SK-N-SH (cell line): Measurements from ENCODE around the gene MAP2K2.

Experiments used
- EP300 ChIP-seq, 2 experiments: IDR thresholded peaks; 2 replicates each; pipeline versions ENCODE4 v1.4.0 to v1.6.1; 2012; ENCODE audit warnings: borderline replicate concordance in 1 of 2, low read depth in 1 of 2, low read length in 1 of 2
- EZH2phosphoT487 ChIP-seq: fragments of 200-600 bp; sonication (generic); IDR thresholded peaks from 2 replicates; pipeline ENCODE4 v1.6.1; 2017; ENCODE audit warnings: low read depth, mixed run types, mild to moderate bottlenecking, antibody characterized with exemption, moderate library complexity, borderline replicate concordance
- GABPA ChIP-seq: IDR thresholded peaks from 2 replicates; pipeline ENCODE4 v1.4.0; 2012; ENCODE audit warnings: low read depth, mild to moderate bottlenecking
- MEF2A ChIP-seq: IDR thresholded peaks from 2 replicates; pipeline ENCODE4 v1.4.0; 2012; ENCODE audit warnings: low read depth, borderline replicate concordance
- NFIC ChIP-seq: IDR thresholded peaks from 2 replicates; pipeline ENCODE4 v1.4.0; 2012; ENCODE audit warnings: borderline replicate concordance
- POLR2AphosphoS5 ChIP-seq: IDR thresholded peaks from 2 replicates; pipeline ENCODE4 v1.6.1; 2012; ENCODE audit warnings: low read depth, low read length
- RAD21 ChIP-seq: IDR thresholded peaks from 2 replicates; pipeline ENCODE4 v1.6.1; 2012; ENCODE audit warnings: mild to moderate bottlenecking, low read length
- RFX5 ChIP-seq: IDR thresholded peaks from 2 replicates; pipeline ENCODE4 v1.6.1; 2012; ENCODE audit warnings: mild to moderate bottlenecking, improper control_type of control experiment, low read length
- SIN3A ChIP-seq: IDR thresholded peaks from 2 replicates; pipeline ENCODE4 v1.6.1; 2012; ENCODE audit warnings: low read depth, mild to moderate bottlenecking, low read length, moderate library complexity, borderline replicate concordance
- SMC3 ChIP-seq: IDR thresholded peaks from 2 replicates; pipeline ENCODE4 v1.6.1; 2012; ENCODE audit warnings: low read depth, low read length, improper control_type of control experiment
- TAF1 ChIP-seq: IDR thresholded peaks from 2 replicates; pipeline ENCODE4 v1.6.1; 2012; ENCODE audit warnings: low read depth, mild to moderate bottlenecking, low read length, moderate library complexity, borderline replicate concordance
- TF ChIP-seq, protein P1 (sequence below): fragments of 200-600 bp; sonication (generic); IDR thresholded peaks from 2 replicates; pipeline ENCODE4 v1.6.1; 2017; ENCODE audit warnings: antibody characterized with exemption, mild to moderate bottlenecking, moderate library complexity
- TF ChIP-seq, protein P2 (sequence below): IDR thresholded peaks from 2 replicates; pipeline ENCODE4 v1.6.1; 2012; ENCODE audit warnings: mild to moderate bottlenecking, low read depth, low read length, moderate library complexity
- TF ChIP-seq, protein P3 (sequence below): IDR thresholded peaks from 2 replicates; pipeline ENCODE4 v1.4.0; 2012; ENCODE audit warnings: low read depth

DNA sequence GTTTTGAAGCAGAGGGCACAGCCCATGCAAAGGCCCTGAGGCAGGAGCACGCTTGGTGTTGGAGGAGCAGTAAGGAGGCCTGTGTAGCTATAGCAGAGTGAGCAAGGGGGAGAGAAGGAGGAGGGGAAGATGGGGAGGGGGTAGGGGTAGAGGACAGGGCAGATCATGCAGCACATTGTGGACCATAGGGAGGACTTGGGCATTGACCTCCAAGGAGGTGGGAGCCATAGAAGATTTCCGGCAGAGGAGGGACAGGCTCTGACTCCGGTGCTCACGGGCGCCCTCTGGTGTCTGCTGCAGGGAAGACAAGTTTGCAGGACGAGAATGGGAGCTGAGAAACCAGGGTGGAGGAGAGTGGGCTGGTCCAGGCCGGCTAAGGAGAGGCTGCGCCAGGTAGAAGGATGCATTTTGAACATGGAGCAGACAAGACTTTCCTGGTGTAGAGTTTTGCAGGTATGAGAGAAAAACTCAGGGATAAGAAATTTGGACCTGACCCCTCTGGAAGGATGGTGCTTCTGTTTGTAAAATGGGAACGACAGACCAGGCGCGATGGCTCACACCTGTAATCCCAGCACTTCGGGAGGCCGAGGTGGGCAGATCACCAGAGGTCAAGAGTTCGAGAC lies 15.8 kb upstream of the MAP2K2 start:
- no peak for TF ChIP-seq GABPA
- TF ChIP-seq, protein P1, sequence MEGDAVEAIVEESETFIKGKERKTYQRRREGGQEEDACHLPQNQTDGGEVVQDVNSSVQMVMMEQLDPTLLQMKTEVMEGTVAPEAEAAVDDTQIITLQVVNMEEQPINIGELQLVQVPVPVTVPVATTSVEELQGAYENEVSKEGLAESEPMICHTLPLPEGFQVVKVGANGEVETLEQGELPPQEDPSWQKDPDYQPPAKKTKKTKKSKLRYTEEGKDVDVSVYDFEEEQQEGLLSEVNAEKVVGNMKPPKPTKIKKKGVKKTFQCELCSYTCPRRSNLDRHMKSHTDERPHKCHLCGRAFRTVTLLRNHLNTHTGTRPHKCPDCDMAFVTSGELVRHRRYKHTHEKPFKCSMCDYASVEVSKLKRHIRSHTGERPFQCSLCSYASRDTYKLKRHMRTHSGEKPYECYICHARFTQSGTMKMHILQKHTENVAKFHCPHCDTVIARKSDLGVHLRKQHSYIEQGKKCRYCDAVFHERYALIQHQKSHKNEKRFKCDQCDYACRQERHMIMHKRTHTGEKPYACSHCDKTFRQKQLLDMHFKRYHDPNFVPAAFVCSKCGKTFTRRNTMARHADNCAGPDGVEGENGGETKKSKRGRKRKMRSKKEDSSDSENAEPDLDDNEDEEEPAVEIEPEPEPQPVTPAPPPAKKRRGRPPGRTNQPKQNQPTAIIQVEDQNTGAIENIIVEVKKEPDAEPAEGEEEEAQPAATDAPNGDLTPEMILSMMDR = peak; percentile 72
- TF ChIP-seq EP300 (IDR thresholded peaks at IDR 0.05; ENCODE audit: borderline replicate concordance in 1 of 2, low read depth in 1 of 2, low read length in 1 of 2) = no peak
- no peak for TF ChIP-seq TAF1
- TF ChIP-seq SIN3A = no peak
- no peak for TF ChIP-seq EZH2phosphoT487
- TF ChIP-seq, protein P2, sequence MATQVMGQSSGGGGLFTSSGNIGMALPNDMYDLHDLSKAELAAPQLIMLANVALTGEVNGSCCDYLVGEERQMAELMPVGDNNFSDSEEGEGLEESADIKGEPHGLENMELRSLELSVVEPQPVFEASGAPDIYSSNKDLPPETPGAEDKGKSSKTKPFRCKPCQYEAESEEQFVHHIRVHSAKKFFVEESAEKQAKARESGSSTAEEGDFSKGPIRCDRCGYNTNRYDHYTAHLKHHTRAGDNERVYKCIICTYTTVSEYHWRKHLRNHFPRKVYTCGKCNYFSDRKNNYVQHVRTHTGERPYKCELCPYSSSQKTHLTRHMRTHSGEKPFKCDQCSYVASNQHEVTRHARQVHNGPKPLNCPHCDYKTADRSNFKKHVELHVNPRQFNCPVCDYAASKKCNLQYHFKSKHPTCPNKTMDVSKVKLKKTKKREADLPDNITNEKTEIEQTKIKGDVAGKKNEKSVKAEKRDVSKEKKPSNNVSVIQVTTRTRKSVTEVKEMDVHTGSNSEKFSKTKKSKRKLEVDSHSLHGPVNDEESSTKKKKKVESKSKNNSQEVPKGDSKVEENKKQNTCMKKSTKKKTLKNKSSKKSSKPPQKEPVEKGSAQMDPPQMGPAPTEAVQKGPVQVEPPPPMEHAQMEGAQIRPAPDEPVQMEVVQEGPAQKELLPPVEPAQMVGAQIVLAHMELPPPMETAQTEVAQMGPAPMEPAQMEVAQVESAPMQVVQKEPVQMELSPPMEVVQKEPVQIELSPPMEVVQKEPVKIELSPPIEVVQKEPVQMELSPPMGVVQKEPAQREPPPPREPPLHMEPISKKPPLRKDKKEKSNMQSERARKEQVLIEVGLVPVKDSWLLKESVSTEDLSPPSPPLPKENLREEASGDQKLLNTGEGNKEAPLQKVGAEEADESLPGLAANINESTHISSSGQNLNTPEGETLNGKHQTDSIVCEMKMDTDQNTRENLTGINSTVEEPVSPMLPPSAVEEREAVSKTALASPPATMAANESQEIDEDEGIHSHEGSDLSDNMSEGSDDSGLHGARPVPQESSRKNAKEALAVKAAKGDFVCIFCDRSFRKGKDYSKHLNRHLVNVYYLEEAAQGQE = no peak
- TF ChIP-seq NFIC = no peak
- TF ChIP-seq, protein P3, sequence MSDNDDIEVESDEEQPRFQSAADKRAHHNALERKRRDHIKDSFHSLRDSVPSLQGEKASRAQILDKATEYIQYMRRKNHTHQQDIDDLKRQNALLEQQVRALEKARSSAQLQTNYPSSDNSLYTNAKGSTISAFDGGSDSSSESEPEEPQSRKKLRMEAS = no peak
- TF ChIP-seq POLR2AphosphoS5 = no peak
- TF ChIP-seq MEF2A = no peak
- TF ChIP-seq RFX5 = no peak
- TF ChIP-seq SMC3 = peak; percentile 49
- peak; percentile 52 for TF ChIP-seq RAD21
